Psoas muscle (tissue), 8 donors: Measurements from ENCODE around the gene MCM5. TPM values are rescaled to one million over a fixed set of nuclear protein-coding genes. Genes with fewer than 3 reads are reported as not detected.
A peak's percentile ranks its signal among the peaks of the same experiment; 100 is the strongest.

Experiments used
- ATAC-seq, 4 donors: fragments of 200-7000 bp; cut with Tn5 transposase; one replicate each; pipeline ENCODE4 v1.9.1; 2020; ENCODE audit warnings: moderate library complexity in 3 of 4, mild to moderate bottlenecking in 2 of 4
- DNase-seq, 2 donors: peaks; one replicate each; pipeline ENCODE4 v3.0.0-alpha.2; 2020
- H3K27ac ChIP-seq: fragments of 200-600 bp; one replicate; pipeline ENCODE4 v1.8.0; 2022
- H3K27me3 ChIP-seq, 3 donors: fragments of 200-600 bp in 1 of 3; one replicate each; pipeline versions ENCODE4 v1.6.1 to v1.8.0; 2013 to 2022; ENCODE audit warnings: low read length in 2 of 3, mild to moderate bottlenecking in 2 of 3, moderate library complexity in 1 of 3; ENCODE audit not compliant: insufficient read depth in 3 of 3
- H3K36me3 ChIP-seq, 2 donors: fragments of 200-600 bp in 1 of 2; one replicate each; pipeline versions ENCODE4 v1.6.1 to v1.8.0; 2013 to 2022; ENCODE audit warnings: low read depth in 1 of 2, mild to moderate bottlenecking in 1 of 2, moderate library complexity in 1 of 2; ENCODE audit not compliant: insufficient read depth in 1 of 2
- H3K4me1 ChIP-seq: fragments of 200-600 bp; one replicate; pipeline ENCODE4 v1.8.0; 2022
- H3K4me3 ChIP-seq: fragments of 200-600 bp; one replicate; pipeline ENCODE4 v1.8.0; 2022; ENCODE audit warnings: mild to moderate bottlenecking
- H3K9me3 ChIP-seq: fragments of 200-600 bp; one replicate; pipeline ENCODE4 v1.8.0; 2022
- CTCF ChIP-seq: fragments of 200-600 bp; IDR thresholded peaks from one replicate; pipeline ENCODE4 v1.8.0; 2022; ENCODE audit warnings: antibody characterized with exemption
- WGBS, 3 donors: extraction: QIAGEN DNeasy Blood & Tissue Kit; methylation state at CpG; one replicate each; pipeline versions ENCODE4 v1.1.6 to v1.1.7; 2013; 5-methylcytosine and 5-hydroxymethylcytosine counted together
- intact Hi-C, 2 donors: fragments of 100-400 bp; cut with DNase I; formaldehyde crosslinking; loops; one replicate each; pipeline versions ENCODE4 v1.11.0 to v1.14.2; 2022
- polyA plus RNA-seq, 3 donors: library from polyadenylated mRNA; stranded (reverse); fragments of 200-250 nt; gene quantifications; one replicate each; pipeline ENCODE4 v1.2.3, GENCODE V29; 2013
- total RNA-seq, 4 donors: library from RNA; stranded (reverse); fragmentation: NEBNext Ultra II Directional in 2 of 4; extraction: Animal tissue kit (Norgen Biotek cat#: 25700) in 2 of 4; gene quantifications; one replicate each; pipeline versions ENCODE4 v1.2.1 to v1.2.4, GENCODE V29; 2021 to 2023
- donor health status: healthy with polysubstance abuse.
- donor health status: DM: no; HTN: no; CAD: no; lungs with moderate emphysema.
- donor health status: Bipolar disorder and iron deficiency.
- donor health status: healthy.
- donor health status: DM: yes; HTN: yes; CAD: no.
- donor health status: DM: no; HTN: no; CAD: no.
- donor health status: DM: no; HTN: no; CAD: no.
- donor health status: DM: yes; HTN: yes; CAD: no.

The MCM5 gene
- total and polyA plus RNA-seq, 7 donors: 6.4 to 13.6 (median 9.1) TPM

GRCh38 chr22:35462498-35463230 lies 62.7 kb downstream of the MCM5 start:
- Histone ChIP-seq H3K27ac (no peak overlapping the region), H3K27me3 (no peaks in the 10 kb centered on the region), H3K4me1 (peaks cover 2% of the 10 kb centered on the region), H3K36me3 (no peaks in the 10 kb centered on the region), H3K9me3 (no peaks in the 10 kb centered on the region), H3K4me3 (no peak overlapping the region)
- DNase-seq: peak in 1 of 2 donors; percentile 53
- no peak for ATAC-seq
- 57 to 61% (median 58%) methylated on average over 9 of the region's 9 CpGs for WGBS, 3 donors
- TF ChIP-seq CTCF: no peak
- intact Hi-C loops: no loop called here

GRCh38 chr22:35463231-35463933 lies 63.4 kb downstream of the MCM5 start:
- 98 to 100% (median 100%) methylated on average over 2 of the region's 2 CpGs for WGBS, 3 donors
- H3K27ac ChIP-seq: no peak overlapping the region

GRCh38 chr22:35464399-35464798 lies 64.5 kb downstream of the MCM5 start:
- H3K4me1 ChIP-seq: peaks cover 12% of the 10 kb centered on the region
- DNase-seq (no peak), ATAC-seq (no peak)
- intact Hi-C loops: no loop called here
- no peaks in the 10 kb centered on the region for H3K27me3 ChIP-seq
- no peaks in the 10 kb centered on the region for H3K9me3 ChIP-seq
- no peak overlapping the region for H3K4me3 ChIP-seq
- WGBS, 3 donors: 88 to 98% (median 91%) methylated on average over 3 of the region's 3 CpGs
- TF ChIP-seq CTCF: no peak
- H3K27ac ChIP-seq: no peak overlapping the region
- no peaks in the 10 kb centered on the region for H3K36me3 ChIP-seq

More at GRCh38 chr22:35463231-35463933, 63.4 kb downstream of the MCM5 start:
- no peak for TF ChIP-seq CTCF
- no peaks in the 10 kb centered on the region for H3K27me3 ChIP-seq
- H3K9me3 ChIP-seq: no peaks in the 10 kb centered on the region
- no peak for DNase-seq
- no peaks in the 10 kb centered on the region for H3K36me3 ChIP-seq
- no peak overlapping the region for H3K4me3 ChIP-seq
- H3K4me1 ChIP-seq: peaks cover 10% of the 10 kb centered on the region
- no peak for ATAC-seq
- intact Hi-C loops: no loop called here

- H3K9me3 ChIP-seq: no peaks in the 10 kb centered on the region
- H3K36me3 ChIP-seq: no peaks in the 10 kb centered on the region
- H3K4me1 ChIP-seq: peaks cover 12% of the 10 kb centered on the region
- intact Hi-C loops: no loop called here
- no peak overlapping the region for H3K4me3 ChIP-seq
- 45 to 71% (median 51%) methylated on average over 9 of the region's 9 CpGs for WGBS, 3 donors
- DNase-seq: peak; percentile 74 to 89
- H3K27me3 ChIP-seq: no peaks in the 10 kb centered on the region
- TF ChIP-seq CTCF: no peak
- ATAC-seq: peak; percentile 23 to 73 (median 62)
- H3K27ac ChIP-seq: no peak overlapping the region
These were observed 65.3 kb downstream of the MCM5 start for GRCh38 chr22:35465109-35465701.
